ENCODE data around the gene RAB9A. TPM values are rescaled to one million over a fixed set of nuclear protein-coding genes. Genes with fewer than 3 reads are reported as not detected.
"Not testable (repeated sequence)": the region's sequence is repeated elsewhere in the genome, so short reads cannot be mapped to it uniquely, and the experiment has no call there.

RAB9A gene
- total RNA-seq: 37.2 TPM

GRCh38 chrX:13688958-13689740 is at the start of gene RAB9A:
Gene RAB9A, plus strand, starts transcription at chrX:13689128. Its CDS starts 19,619 bp downstream, at chrX:13708747.
- peak; percentile 59 for DNase-seq

- not testable (repeated sequence) for DNase-seq
These were observed 47.2 kb upstream of the RAB9A start for GRCh38 chrX:13641684-13642083.

DNA sequence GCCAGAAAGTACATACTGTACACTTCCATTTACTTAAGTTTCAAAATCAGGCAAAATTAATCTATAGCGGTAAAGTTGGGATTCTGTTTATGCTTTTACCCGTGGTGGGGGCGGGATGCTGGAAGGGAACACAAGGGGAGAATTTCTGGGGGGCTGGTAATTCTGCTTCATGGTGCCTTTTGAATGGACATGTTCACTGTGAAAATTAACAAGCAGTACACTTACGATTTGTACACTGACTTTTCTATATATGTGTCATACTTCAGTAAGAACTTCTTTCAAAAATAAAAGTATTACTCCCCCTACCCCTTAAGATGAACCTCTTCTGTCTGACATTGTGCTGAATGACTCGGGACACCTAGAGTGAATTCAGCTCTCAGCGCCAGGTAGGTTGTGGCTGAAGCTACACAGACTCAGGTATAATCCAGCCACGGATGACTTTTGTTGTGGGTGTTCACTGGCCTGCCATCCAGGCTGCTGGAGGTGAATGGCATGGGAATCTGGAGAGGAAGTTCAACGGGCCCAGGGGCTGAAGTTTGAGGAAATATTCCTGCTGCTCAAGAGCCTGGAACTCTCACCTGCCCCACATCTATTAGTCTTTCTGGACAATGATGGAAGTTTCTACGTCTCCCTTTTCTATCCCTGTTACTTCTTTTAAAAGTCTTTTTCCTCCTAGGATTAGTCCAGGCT is 43.3 kb upstream of the RAB9A start:
- DNase-seq: no peak

GRCh38 chrX:13646154-13646549 is 42.8 kb upstream of the RAB9A start:
- DNase-seq: peak; percentile 64

GRCh38 chrX:13647709-13648212 is 41.2 kb upstream of the RAB9A start:
- DNase-seq: peak; percentile 44

DNA sequence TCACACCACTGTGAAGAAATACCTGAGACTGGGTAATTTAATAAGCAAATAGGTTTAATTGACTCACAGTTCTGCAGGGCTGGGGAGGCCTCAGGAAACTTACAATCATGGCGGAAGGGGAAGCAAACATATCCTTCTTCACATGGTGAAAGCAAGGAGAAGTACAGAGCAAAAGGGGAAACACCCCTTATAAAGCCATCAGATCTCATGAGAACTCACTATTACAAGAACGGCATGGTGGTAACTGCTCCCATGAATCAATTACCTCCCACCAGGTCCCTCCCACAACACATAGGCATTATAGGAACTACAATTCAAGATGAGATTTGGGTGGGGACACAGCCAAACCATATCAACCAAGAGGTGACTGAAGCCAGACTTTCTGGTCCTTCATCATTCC is 40.6 kb upstream of the RAB9A start:
- DNase-seq: not testable (repeated sequence)

DNA sequence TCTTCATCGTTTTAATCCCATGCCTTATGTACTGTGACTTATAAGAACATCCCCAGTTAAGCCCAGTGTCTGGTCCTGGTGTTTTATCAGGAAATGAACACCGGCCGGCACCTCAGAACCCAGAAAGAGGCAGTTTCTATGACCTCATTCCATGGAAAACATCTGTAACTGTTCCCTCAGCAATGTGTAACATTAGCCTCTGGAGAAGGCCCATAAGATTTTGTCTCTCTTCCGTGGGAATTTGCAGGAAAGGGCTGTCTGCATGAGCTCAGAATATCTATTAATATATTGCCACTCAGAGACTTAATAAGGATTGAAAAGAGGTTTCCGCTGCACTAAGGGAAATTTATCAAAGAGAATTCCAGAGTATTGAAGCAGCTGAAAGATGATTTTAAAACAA is 39.1 kb upstream of the RAB9A start:
- DNase-seq: peak; percentile 64

DNA sequence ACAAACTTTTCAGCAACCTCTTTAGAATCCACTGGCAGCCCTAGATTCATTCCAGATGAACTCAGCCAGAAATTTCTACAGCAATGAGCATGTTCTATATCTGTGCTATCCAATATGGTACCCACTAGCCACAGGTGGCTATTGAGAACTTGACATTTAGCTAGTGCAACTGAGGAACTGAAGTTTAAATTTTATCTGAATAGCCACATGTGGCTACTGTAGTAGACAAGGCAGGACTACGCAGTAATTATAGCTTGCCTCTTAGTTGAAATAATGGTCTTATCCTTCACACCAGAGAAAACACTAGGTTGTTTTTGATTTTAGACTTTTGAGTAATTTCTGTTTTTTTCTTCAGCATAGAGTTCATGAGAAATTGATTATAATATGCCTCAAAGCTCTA is 38.6 kb upstream of the RAB9A start:
- DNase-seq: no peak

- no peak for DNase-seq
These were observed 37.8 kb upstream of the RAB9A start for GRCh38 chrX:13651150-13651549.

GRCh38 chrX:13652287-13652793 is 36.6 kb upstream of the RAB9A start:
- DNase-seq: no peak

DNA sequence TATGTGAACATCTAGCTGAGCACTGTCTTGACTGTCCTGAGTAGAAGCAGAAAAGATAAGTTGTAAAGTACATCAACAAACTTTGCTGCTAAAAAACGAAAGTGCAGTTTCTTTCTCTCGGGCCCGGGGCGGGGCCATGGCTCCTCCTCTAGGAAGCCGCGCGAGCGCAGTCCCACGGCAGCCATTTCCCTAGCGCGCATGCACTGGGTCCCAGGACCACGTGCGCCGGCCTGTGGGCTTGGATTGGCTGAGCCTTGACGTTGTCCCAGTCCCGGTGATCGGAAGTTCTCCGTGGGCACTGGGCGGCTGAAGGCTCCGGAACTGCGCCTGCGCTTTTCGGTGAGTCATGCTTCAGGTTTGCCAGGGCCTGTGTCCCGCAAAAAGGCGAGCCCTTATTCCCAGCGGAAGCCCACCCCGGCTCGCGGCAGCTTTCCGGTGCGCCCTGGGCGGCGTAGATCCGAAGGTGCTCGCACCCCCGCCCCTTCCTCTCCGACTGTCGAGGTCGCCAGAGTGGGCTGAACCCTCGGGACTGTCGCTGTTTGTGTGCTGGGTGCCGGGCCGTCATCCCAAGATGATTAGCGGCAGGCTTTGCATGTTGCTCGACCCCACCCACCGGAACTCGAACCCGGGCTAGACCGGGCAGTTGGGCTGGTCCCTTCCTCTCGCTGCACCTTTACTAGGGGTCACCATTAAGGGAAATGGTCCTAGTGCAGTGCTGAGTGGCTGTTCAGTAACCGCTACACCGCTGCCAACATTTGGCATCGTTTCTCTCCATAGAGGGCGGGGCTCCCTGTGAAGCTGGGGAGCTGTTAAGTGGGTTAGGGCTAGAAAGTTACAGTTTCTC is 35.9 kb upstream of the RAB9A start, which contains the start of gene TCEANC:
TCEANC (plus strand) TSS at position 292 of the 844 bp plus-strand sequence. CDS start 9,368 bp downstream, outside the sequence.
- DNase-seq: peak; percentile 97

GRCh38 chrX:13654116-13654515 is 34.8 kb upstream of the RAB9A start:
- no peak for DNase-seq

GRCh38 chrX:13655674-13656073 is 33.3 kb upstream of the RAB9A start:
- no peak for DNase-seq

- DNase-seq: peak; percentile 30
These were observed 30.3 kb upstream of the RAB9A start for GRCh38 chrX:13658602-13659001.

GRCh38 chrX:13659063-13659462 is 29.9 kb upstream of the RAB9A start:
- DNase-seq: no peak

GRCh38 chrX:13661735-13662288 is 27.1 kb upstream of the RAB9A start:
- DNase-seq: no peak

DNA sequence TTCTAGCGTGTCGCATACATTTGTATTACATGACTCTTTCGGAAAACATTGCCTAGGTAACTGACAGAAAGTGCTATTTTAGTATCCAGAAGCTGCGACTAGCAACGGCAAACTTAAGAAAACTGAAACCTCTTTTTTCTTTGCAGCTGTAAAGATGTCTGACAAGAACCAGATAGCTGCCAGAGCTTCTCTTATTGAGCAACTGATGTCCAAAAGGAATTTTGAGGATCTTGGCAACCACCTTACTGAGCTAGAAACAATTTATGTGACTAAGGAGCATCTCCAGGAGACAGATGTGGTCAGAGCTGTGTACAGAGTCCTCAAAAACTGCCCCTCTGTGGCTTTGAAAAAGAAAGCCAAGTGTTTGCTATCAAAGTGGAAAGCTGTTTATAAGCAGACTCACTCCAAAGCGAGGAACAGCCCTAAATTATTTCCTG is 26.6 kb upstream of the RAB9A start:
- DNase-seq: peak; percentile 56

GRCh38 chrX:13664020-13664419 is 24.9 kb upstream of the RAB9A start:
- DNase-seq: no peak

DNA sequence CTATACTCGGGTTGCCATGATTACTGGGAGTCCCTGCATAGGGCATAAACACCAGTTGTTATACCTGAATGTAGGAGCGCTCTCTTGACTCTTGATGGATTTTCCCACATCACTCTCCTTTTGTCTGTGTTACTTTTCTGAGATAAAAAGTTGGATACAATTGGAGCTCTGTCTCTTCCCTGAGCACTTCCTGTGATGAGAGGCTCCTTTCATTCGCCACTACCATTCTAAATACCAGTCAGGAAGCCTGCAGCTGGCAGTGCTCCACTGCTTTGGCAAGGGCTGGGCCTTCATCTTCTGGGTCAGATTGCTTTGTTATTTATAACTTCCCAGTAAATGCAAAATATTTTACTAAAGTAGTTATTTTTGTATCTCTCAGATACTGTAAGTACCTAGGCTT is 22.1 kb upstream of the RAB9A start:
- DNase-seq: no peak

DNA sequence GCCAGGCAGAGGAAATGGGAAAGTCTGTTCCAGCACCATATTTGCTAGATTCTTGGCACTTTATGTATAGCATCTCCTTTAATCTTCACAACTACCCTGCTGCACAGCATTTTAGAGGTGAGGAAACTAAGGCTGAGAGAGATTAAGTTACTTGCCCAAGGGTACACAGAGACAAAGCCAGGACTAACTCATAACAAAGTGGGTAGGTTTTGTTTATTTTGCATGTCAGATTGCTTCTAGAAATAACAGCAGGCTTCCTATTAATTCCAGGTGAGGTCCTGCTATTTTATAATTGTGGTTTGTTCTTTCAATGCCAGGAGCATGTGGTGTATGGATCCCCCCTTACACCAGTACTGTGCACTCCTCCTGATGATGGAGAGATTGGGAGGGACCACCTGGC is 21.0 kb upstream of the RAB9A start:
- no peak for DNase-seq

GRCh38 chrX:13669246-13669737 is 19.6 kb upstream of the RAB9A start:
- peak; percentile 12 for DNase-seq

DNA sequence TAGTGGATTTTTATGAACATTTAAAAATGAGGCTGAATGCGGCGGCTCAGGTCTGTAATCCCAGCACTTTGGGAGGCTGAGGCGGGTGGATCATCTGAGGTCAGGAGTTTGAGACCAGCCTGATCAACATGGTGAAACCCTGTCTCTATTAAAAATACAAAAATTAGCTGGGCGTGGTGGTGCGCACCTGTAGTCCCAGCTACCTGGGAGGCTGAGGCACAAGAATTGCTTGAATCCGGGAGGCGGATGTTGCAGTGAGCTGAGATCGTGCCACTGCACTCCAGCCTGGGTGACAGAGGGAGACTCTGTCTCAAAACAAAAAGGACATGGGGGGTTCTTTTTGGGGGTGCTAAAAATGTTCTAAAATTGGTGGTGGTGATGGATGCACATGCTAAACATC is 19.2 kb upstream of the RAB9A start:
- DNase-seq: not testable (repeated sequence)

Measured in skin of body (tissue), 2 donors.